Endothelial cell of umbilical vein (primary cell): ENCODE data around the gene MAP3K21. TPM values are rescaled to one million over a fixed set of nuclear protein-coding genes. Genes with fewer than 3 reads are reported as not detected.

ENCODE experiments used
- BruUV-seq: library from RNA; stranded (reverse); fragments of 400-500 nt; replicated peaks from 2 replicates; lab custom pipeline; 2021; lab: Mats Ljungman, UMichigan
- CTCF ChIA-PET: fragments of 300-600, 350-600 bp; sonication (Branson Sonifier 250); formaldehyde crosslinking; loops from one replicate; lab custom pipeline; 2021; ENCODE audit warnings: antibody characterized with exemption, inconsistent platforms; lab: Charles Lee
- POLR2A ChIA-PET: fragments of 300-600, 350-600 bp; sonication (Branson Sonifier 250); formaldehyde crosslinking; loops from one replicate; lab custom pipeline; 2021; ENCODE audit warnings: antibody characterized with exemption, inconsistent platforms; lab: Charles Lee
- DNase-seq: peaks from one replicate; pipeline ENCODE4 v3.0.0-alpha.2; 2011; ENCODE audit warnings: low read depth, low spot score
- FAIRE-seq: peaks from 2 replicates; lab custom pipeline; 2011; peaks lifted over from hg19 to GRCh38; lab: Jason Lieb, UNC
- H2AFZ ChIP-seq: 2 replicates; pipeline ENCODE4 v1.6.0; 2012; ENCODE audit warnings: low read depth, low read length, control low read depth, inconsistent platforms
- H3K27ac ChIP-seq: 2 replicates; pipeline ENCODE4 v1.5.1; 2011; ENCODE audit warnings: low read depth, mild to moderate bottlenecking, control low read depth, low read length, moderate library complexity; ENCODE audit not compliant: insufficient read depth
- H3K27me3 ChIP-seq, 2 experiments: 2 replicates each; pipeline versions ENCODE4 v1.6.0 to v1.6.1; 2011; ENCODE audit warnings: low read length in 2 of 2, mixed read lengths in 1 of 2; ENCODE audit not compliant: control insufficient read depth in 2 of 2, insufficient read depth in 2 of 2
- H3K36me3 ChIP-seq, 2 experiments: 2 replicates in 1 of 2; 3 replicates in 1 of 2; pipeline ENCODE4 v1.5.1; 2011; ENCODE audit warnings: low read length in 2 of 2, mild to moderate bottlenecking in 1 of 2, moderate library complexity in 1 of 2; ENCODE audit not compliant: control insufficient read depth in 2 of 2, insufficient read depth in 2 of 2; ENCODE audit errors: extremely low read depth in 1 of 2
- H3K4me1 ChIP-seq: 3 replicates; pipeline ENCODE4 v1.5.1; 2011; ENCODE audit warnings: mild to moderate bottlenecking, low read length; ENCODE audit not compliant: control insufficient read depth, insufficient read depth; ENCODE audit errors: extremely low read depth
- H3K4me2 ChIP-seq: 2 replicates; pipeline ENCODE4 v1.6.1; 2011; ENCODE audit warnings: low read length, control low read depth, mixed read lengths; ENCODE audit not compliant: insufficient read depth
- H3K4me3 ChIP-seq, 3 experiments: fragments of 200-600 bp in 1 of 3; sonication (generic), shearing (Covaris generic) in 1 of 3; replicated peaks in 1 of 3; 2 replicates each; pipeline ENCODE4 v1.5.1; 2011 to 2016; ENCODE audit warnings: control low read depth in 3 of 3, low read length in 3 of 3, mild to moderate bottlenecking in 2 of 3, inconsistent platforms in 1 of 3, low read depth in 1 of 3, moderate library complexity in 1 of 3; ENCODE audit not compliant: insufficient read depth in 1 of 3
- H3K79me2 ChIP-seq: 2 replicates; pipeline ENCODE4 v1.6.0; 2012; ENCODE audit warnings: low read length, inconsistent platforms; ENCODE audit not compliant: control insufficient read depth, insufficient read depth
- H3K9ac ChIP-seq: replicated peaks from 2 replicates; pipeline ENCODE3; 2011; ENCODE audit warnings: low read length, control low read depth; ENCODE audit not compliant: insufficient read depth; ENCODE audit errors: extremely low read depth
- H3K9me1 ChIP-seq: replicated peaks from 3 replicates; pipeline ENCODE4 v1.6.0; 2011; ENCODE audit warnings: mild to moderate bottlenecking, low read length; ENCODE audit not compliant: control insufficient read depth, insufficient read depth; ENCODE audit errors: extremely low read depth
- H3K9me3 ChIP-seq: replicated peaks from 2 replicates; pipeline ENCODE4 v1.5.1; 2012; ENCODE audit warnings: low read length, inconsistent platforms; ENCODE audit not compliant: control insufficient read depth, insufficient read depth
- H4K20me1 ChIP-seq: replicated peaks from 2 replicates; pipeline ENCODE3; 2011; ENCODE audit warnings: mild to moderate bottlenecking, low read length; ENCODE audit not compliant: control insufficient read depth, insufficient read depth; ENCODE audit errors: extremely low read depth
- CTCF ChIP-seq, 2 donors: IDR thresholded peaks; 1 replicate in 1 of 2; 2 replicates in 1 of 2; pipeline ENCODE4 v1.5.1; 2011; ENCODE audit warnings: low read length in 2 of 2, mild to moderate bottlenecking in 2 of 2, moderate library complexity in 2 of 2, control low read depth in 1 of 2, inconsistent platforms in 1 of 2, low read depth in 1 of 2; ENCODE audit not compliant: insufficient read depth in 1 of 2; ENCODE audit errors: extremely low read depth in 1 of 2
- EZH2 ChIP-seq: IDR thresholded peaks from 2 replicates; pipeline ENCODE4 v1.6.1; 2012; ENCODE audit warnings: borderline replicate concordance, low read depth, mild to moderate bottlenecking, moderate library complexity, low read length, inconsistent platforms; ENCODE audit not compliant: severe bottlenecking
- FOS ChIP-seq: IDR thresholded peaks from 2 replicates; pipeline ENCODE4 v1.6.1; 2011; ENCODE audit warnings: mild to moderate bottlenecking, low read length, moderate library complexity, borderline replicate concordance; ENCODE audit not compliant: insufficient read depth
- GATA2 ChIP-seq: IDR thresholded peaks from 2 replicates; pipeline ENCODE4 v1.7.0; 2011; ENCODE audit warnings: low read depth, mild to moderate bottlenecking, moderate library complexity, mixed read lengths, low read length; ENCODE audit not compliant: insufficient read length, insufficient read depth
- JUN ChIP-seq: IDR thresholded peaks from 2 replicates; pipeline ENCODE4 v1.6.1; 2011; ENCODE audit warnings: borderline replicate concordance, low read depth; ENCODE audit not compliant: insufficient read length, insufficient read depth
- MAX ChIP-seq: IDR thresholded peaks from 2 replicates; pipeline ENCODE4 v1.6.1; 2011; ENCODE audit not compliant: insufficient read depth, insufficient read length
- MYC ChIP-seq: IDR thresholded peaks from one replicate; pipeline ENCODE4 v1.6.1; 2011; ENCODE audit warnings: mild to moderate bottlenecking, low read depth, low read length
- POLR2A ChIP-seq: IDR thresholded peaks from 2 replicates; pipeline ENCODE4 v1.6.1; 2012; ENCODE audit warnings: low read depth, mild to moderate bottlenecking, control low read depth, low read length
- POLR2AphosphoS5 ChIP-seq: IDR thresholded peaks from 2 replicates; pipeline ENCODE4 v1.6.1; 2012; ENCODE audit warnings: low read depth, mild to moderate bottlenecking, control low read depth, low read length, moderate library complexity; ENCODE audit not compliant: insufficient read depth
- dilution Hi-C: fragments of 300-500 bp; cut with MboI; formaldehyde crosslinking; loops from one replicate; pipeline ENCODE4 v1.15.0; 2019; ENCODE audit warnings: low sequenced_read_pairs; ENCODE audit not compliant: extremely low pct_ligation_motif_present
- intact Hi-C: fragments of 100-400 bp; cut with micrococcal nuclease; formaldehyde crosslinking; loops from one replicate; pipeline ENCODE4 v1.10.0; 2022
- polyA plus RNA-seq, 4 experiments: library from polyadenylated mRNA; depleted of rRNA in 3 of 4; stranded (reverse) in 3 of 4; unstranded in 1 of 4; fragments of >200 nt; gene quantifications; 2 replicates each; pipeline versions ENCODE4 v1.2.1 to v1.2.3, GENCODE V29; 2011 to 2012; ENCODE audit warnings: missing spikeins in 1 of 4
- total RNA-seq: library from RNA; stranded (reverse); gene quantifications from 2 replicates; pipeline ENCODE4 v1.2.3, GENCODE V29; 2021

The MAP3K21 gene
- total and polyA plus RNA-seq, 2 donors (not counting 3 experiments of a cell fraction or from before 2014, with no cell fraction given), result 0.65 to 0.95 TPM

- CTCF ChIA-PET, result interaction anchor here (0.8 to 1.8 kb wide), 4 partner anchors 12 to 56 kb away, joined by 3 to 9 read pairs (median 4); no protein-coding TSS in a partner anchor
- POLR2A ChIA-PET, result no interaction called here
Observed at GRCh38 chr1:233360525-233361102, 33.1 kb downstream of the MAP3K21 start.

GRCh38 chr1:233361876-233362275, 34.4 kb downstream of the MAP3K21 start:
- no peak for TF ChIP-seq FOS
- no peak for TF ChIP-seq GATA2
- no peak for TF ChIP-seq POLR2AphosphoS5
- TF ChIP-seq MAX, result no peak
- no peak for TF ChIP-seq EZH2
- no peak for TF ChIP-seq POLR2A
- no peak for TF ChIP-seq MYC
- TF ChIP-seq JUN, result no peak
- TF ChIP-seq CTCF (IDR thresholded peaks at IDR 0.05; ENCODE audit: extremely low read depth in 1 of 2, insufficient read depth in 1 of 2, low read depth in 1 of 2, low read length in 2 of 2), result no peak
- POLR2A ChIA-PET, result no interaction called here
- Histone ChIP-seq H3K9me3 (no peaks in the 10 kb centered on the region), H3K4me3 (no peak overlapping the region), H3K9me1 (no peaks in the 10 kb centered on the region), H3K27ac (no peak overlapping the region), H3K27me3 (no peaks in the 10 kb centered on the region), H2AFZ (peak overlapping the region; percentile 66), H4K20me1 (no peaks in the 10 kb centered on the region), H3K9ac (no peak overlapping the region), H3K79me2 (no peaks in the 10 kb centered on the region), H3K4me2 (no peak overlapping the region), H3K4me1 (no peaks in the 10 kb centered on the region), H3K36me3 (no peaks in the 10 kb centered on the region)
- no peak for FAIRE-seq
- BruUV-seq, result no TSS peak
- dilution Hi-C loops (no loop called here), intact Hi-C loops (no loop called here)
- DNase-seq, result no peak
- CTCF ChIA-PET, result interaction anchor here (0.9 to 3.0 kb wide), 6 partner anchors 11 to 964 kb away, joined by 3 to 23 read pairs (median 4); no protein-coding TSS in a partner anchor

More at GRCh38 chr1:233360525-233361102, 33.1 kb downstream of the MAP3K21 start:
- dilution Hi-C loops, result no loop called here
- Histone ChIP-seq H3K27ac (no peak overlapping the region), H3K4me3 (no peak overlapping the region), H3K4me2 (no peak overlapping the region), H4K20me1 (no peaks in the 10 kb centered on the region), H3K9me1 (no peaks in the 10 kb centered on the region), H3K27me3 (no peaks in the 10 kb centered on the region), H2AFZ (no peak overlapping the region), H3K36me3 (no peaks in the 10 kb centered on the region), H3K9me3 (no peaks in the 10 kb centered on the region), H3K79me2 (no peaks in the 10 kb centered on the region), H3K4me1 (peaks cover 4% of the 10 kb centered on the region), H3K9ac (no peak overlapping the region)
- DNase-seq (no peak), FAIRE-seq (no peak)
- intact Hi-C loops, result no loop called here
- no TSS peak for BruUV-seq
- no peak for TF ChIP-seq EZH2
- TF ChIP-seq MYC, result no peak
- no peak for TF ChIP-seq JUN
- no peak for TF ChIP-seq FOS
